PFSK-1 (cell line): Measurements from ENCODE around the gene VASH2.

Experiments
- FOXP2 ChIP-seq: optimal IDR thresholded peaks from 2 replicates; pipeline ENCODE3; 2011; ENCODE audit warnings: borderline replicate concordance, control low read depth, inconsistent platforms; ENCODE audit not compliant: insufficient read depth; ENCODE audit errors: extremely low read length, extremely low read depth
- POLR2AphosphoS5 ChIP-seq: IDR thresholded peaks from 2 replicates; pipeline ENCODE4 v1.6.1; 2012; ENCODE audit warnings: low read depth, mild to moderate bottlenecking, control low read depth, low read length, moderate library complexity
- SIN3A ChIP-seq: IDR thresholded peaks from 2 replicates; pipeline ENCODE4 v1.6.1; 2012; ENCODE audit warnings: mild to moderate bottlenecking, low read length, moderate library complexity, borderline replicate concordance; ENCODE audit not compliant: insufficient read depth
- TAF1 ChIP-seq: IDR thresholded peaks from 2 replicates; pipeline ENCODE4 v1.6.1; 2012; ENCODE audit warnings: low read length, control low read depth, borderline replicate concordance; ENCODE audit not compliant: insufficient read depth
- TF ChIP-seq, protein P1 (sequence below), 2 experiments: IDR thresholded peaks; 2 replicates each; pipeline versions ENCODE4 v1.6.1 to v1.8.0; 2011 to 2012; ENCODE audit warnings: low read depth in 2 of 2, low read length in 2 of 2, control low read depth in 1 of 2, inconsistent platforms in 1 of 2, mild to moderate bottlenecking in 1 of 2, moderate library complexity in 1 of 2; ENCODE audit not compliant: insufficient read depth in 1 of 2

The VASH2 gene

GRCh38 chr1:212942679-212943392 is 7.5 kb upstream of the VASH2 start:
- TF ChIP-seq POLR2AphosphoS5, result no peak
- TF ChIP-seq SIN3A, result no peak
- TF ChIP-seq TAF1, result no peak
- no peak for TF ChIP-seq FOXP2
- TF ChIP-seq, protein P1, sequence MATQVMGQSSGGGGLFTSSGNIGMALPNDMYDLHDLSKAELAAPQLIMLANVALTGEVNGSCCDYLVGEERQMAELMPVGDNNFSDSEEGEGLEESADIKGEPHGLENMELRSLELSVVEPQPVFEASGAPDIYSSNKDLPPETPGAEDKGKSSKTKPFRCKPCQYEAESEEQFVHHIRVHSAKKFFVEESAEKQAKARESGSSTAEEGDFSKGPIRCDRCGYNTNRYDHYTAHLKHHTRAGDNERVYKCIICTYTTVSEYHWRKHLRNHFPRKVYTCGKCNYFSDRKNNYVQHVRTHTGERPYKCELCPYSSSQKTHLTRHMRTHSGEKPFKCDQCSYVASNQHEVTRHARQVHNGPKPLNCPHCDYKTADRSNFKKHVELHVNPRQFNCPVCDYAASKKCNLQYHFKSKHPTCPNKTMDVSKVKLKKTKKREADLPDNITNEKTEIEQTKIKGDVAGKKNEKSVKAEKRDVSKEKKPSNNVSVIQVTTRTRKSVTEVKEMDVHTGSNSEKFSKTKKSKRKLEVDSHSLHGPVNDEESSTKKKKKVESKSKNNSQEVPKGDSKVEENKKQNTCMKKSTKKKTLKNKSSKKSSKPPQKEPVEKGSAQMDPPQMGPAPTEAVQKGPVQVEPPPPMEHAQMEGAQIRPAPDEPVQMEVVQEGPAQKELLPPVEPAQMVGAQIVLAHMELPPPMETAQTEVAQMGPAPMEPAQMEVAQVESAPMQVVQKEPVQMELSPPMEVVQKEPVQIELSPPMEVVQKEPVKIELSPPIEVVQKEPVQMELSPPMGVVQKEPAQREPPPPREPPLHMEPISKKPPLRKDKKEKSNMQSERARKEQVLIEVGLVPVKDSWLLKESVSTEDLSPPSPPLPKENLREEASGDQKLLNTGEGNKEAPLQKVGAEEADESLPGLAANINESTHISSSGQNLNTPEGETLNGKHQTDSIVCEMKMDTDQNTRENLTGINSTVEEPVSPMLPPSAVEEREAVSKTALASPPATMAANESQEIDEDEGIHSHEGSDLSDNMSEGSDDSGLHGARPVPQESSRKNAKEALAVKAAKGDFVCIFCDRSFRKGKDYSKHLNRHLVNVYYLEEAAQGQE (IDR thresholded peaks at IDR 0.05; ENCODE audit: insufficient read depth in 1 of 2, low read depth in 2 of 2, low read length in 2 of 2), result no peak

GRCh38 chr1:212943393-212943710 is 7.0 kb upstream of the VASH2 start:
- TF ChIP-seq FOXP2, result no peak
- TF ChIP-seq TAF1, result no peak
- TF ChIP-seq, protein P1 (IDR thresholded peaks at IDR 0.05; ENCODE audit: insufficient read depth in 1 of 2, low read depth in 2 of 2, low read length in 2 of 2), result no peak

GRCh38 chr1:212944229-212944901 is 6.0 kb upstream of the VASH2 start:
- TF ChIP-seq TAF1 (no peak), SIN3A (no peak), POLR2AphosphoS5 (no peak), FOXP2 (no peak)
- TF ChIP-seq, protein P1 (IDR thresholded peaks at IDR 0.05; ENCODE audit: insufficient read depth in 1 of 2, low read depth in 2 of 2, low read length in 2 of 2), result no peak

DNA sequence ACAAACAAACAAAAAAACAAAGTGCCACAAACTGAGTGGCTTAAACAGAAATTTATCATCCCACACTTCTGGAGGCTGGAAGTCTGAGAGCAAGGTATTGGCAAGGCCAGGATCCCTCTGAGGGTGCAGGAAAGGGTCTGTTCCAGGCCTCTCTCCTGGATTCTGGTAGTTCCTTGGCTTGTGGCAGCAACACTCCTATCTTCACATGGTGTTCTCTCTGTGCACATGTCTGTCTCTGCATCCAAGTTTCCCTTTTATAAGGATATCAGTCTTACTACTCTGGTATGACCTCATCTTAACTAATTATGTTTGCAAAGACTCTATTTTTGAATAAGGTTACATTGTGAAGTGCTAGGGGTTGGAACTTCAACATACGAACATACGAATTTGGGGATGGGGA is 5.3 kb upstream of the VASH2 start:
- TF ChIP-seq FOXP2 (no peak), TAF1 (no peak), POLR2AphosphoS5 (no peak), SIN3A (no peak)
- TF ChIP-seq, protein P1 (IDR thresholded peaks at IDR 0.05; ENCODE audit: insufficient read depth in 1 of 2, low read depth in 2 of 2, low read length in 2 of 2), result no peak
